Inflammatory macrophage (primary cell): Measurements from ENCODE around the gene SPIRE2.
"Not testable (repeated sequence)": the region's sequence is repeated elsewhere in the genome, so short reads cannot be mapped to it uniquely, and the experiment has no call there.

ENCODE experiments used
- DNase-seq, 2 donors: peaks; one replicate each; pipeline ENCODE4 v3.0.0-alpha.2; 2020 to 2022

The SPIRE2 gene

GRCh38 chr16:89898201-89898967, 70.1 kb downstream of the SPIRE2 start:
- no peak for DNase-seq

- no peak for DNase-seq
Measured at GRCh38 chr16:89899879-89900481, 71.7 kb downstream of the SPIRE2 start.

- DNase-seq, result no peak
Measured at GRCh38 chr16:89900885-89901284, 72.6 kb downstream of the SPIRE2 start.

GRCh38 chr16:89902980-89903379, 74.7 kb downstream of the SPIRE2 start:
- no peak for DNase-seq

GRCh38 chr16:89903908-89904515, 75.7 kb downstream of the SPIRE2 start:
- no peak for DNase-seq

GRCh38 chr16:89904606-89905510, 76.6 kb downstream of the SPIRE2 start:
- DNase-seq, result no peak

- DNase-seq, result no peak
Measured at GRCh38 chr16:89905511-89906139, 77.3 kb downstream of the SPIRE2 start.

- DNase-seq, result no peak
Measured at GRCh38 chr16:89906140-89907025, 78.1 kb downstream of the SPIRE2 start.

GRCh38 chr16:89907055-89907814, 79.0 kb downstream of the SPIRE2 start:
- DNase-seq, result no peak

GRCh38 chr16:89908236-89908635, 80.0 kb downstream of the SPIRE2 start:
- DNase-seq, result no peak

GRCh38 chr16:89909777-89910716, 81.8 kb downstream of the SPIRE2 start:
- DNase-seq, result peak; percentile 83 to 86

GRCh38 chr16:89910717-89911354, 82.6 kb downstream of the SPIRE2 start:
- no peak for DNase-seq

- no peak for DNase-seq
Measured at GRCh38 chr16:89911375-89911774, 83.1 kb downstream of the SPIRE2 start.

- no peak for DNase-seq
Measured at GRCh38 chr16:89912143-89912542, 83.9 kb downstream of the SPIRE2 start.

- DNase-seq, result no peak
Measured at GRCh38 chr16:89912627-89913026, 84.4 kb downstream of the SPIRE2 start.

- no peak for DNase-seq
Measured at GRCh38 chr16:89913408-89914387, 85.4 kb downstream of the SPIRE2 start.

GRCh38 chr16:89914642-89915285, 86.5 kb downstream of the SPIRE2 start:
- not testable (repeated sequence) for DNase-seq
